Measurements from ENCODE around the gene PPP1R12B.
A peak's percentile ranks its signal among the peaks of the same experiment; 100 is the strongest.

Gene PPP1R12B

DNA sequence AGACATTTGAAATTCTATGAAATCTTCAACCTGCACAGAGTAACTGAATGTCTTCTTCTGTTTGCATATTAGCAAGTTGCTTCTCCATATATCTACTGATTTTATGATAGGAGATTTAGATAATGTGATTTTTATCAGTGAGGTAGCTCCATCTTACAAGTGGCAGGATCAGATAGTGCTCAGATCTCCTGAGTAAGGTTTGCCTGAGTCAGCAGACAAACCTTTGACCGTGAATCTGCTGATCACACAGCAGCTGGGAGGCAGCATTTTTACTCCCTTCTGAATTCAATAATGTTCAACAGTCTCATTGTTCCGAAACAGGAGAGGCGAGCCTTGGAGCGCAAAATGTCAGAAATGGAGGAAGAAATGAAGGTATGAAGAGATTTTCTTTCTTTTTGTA lies 220.3 kb downstream of the PPP1R12B start:
- H3K4me3 ChIP-seq (replicated peaks in 1 of 2; ENCODE audit: low read depth in 2 of 2, low read length in 2 of 2) = no peak overlapping the region
- no peak for DNase-seq (ENCODE audit: low read depth in 2 of 2)
- TF ChIP-seq, protein P1, sequence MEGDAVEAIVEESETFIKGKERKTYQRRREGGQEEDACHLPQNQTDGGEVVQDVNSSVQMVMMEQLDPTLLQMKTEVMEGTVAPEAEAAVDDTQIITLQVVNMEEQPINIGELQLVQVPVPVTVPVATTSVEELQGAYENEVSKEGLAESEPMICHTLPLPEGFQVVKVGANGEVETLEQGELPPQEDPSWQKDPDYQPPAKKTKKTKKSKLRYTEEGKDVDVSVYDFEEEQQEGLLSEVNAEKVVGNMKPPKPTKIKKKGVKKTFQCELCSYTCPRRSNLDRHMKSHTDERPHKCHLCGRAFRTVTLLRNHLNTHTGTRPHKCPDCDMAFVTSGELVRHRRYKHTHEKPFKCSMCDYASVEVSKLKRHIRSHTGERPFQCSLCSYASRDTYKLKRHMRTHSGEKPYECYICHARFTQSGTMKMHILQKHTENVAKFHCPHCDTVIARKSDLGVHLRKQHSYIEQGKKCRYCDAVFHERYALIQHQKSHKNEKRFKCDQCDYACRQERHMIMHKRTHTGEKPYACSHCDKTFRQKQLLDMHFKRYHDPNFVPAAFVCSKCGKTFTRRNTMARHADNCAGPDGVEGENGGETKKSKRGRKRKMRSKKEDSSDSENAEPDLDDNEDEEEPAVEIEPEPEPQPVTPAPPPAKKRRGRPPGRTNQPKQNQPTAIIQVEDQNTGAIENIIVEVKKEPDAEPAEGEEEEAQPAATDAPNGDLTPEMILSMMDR (IDR thresholded peaks at IDR 0.05; ENCODE audit: low read depth, low read length) = no peak

DNA sequence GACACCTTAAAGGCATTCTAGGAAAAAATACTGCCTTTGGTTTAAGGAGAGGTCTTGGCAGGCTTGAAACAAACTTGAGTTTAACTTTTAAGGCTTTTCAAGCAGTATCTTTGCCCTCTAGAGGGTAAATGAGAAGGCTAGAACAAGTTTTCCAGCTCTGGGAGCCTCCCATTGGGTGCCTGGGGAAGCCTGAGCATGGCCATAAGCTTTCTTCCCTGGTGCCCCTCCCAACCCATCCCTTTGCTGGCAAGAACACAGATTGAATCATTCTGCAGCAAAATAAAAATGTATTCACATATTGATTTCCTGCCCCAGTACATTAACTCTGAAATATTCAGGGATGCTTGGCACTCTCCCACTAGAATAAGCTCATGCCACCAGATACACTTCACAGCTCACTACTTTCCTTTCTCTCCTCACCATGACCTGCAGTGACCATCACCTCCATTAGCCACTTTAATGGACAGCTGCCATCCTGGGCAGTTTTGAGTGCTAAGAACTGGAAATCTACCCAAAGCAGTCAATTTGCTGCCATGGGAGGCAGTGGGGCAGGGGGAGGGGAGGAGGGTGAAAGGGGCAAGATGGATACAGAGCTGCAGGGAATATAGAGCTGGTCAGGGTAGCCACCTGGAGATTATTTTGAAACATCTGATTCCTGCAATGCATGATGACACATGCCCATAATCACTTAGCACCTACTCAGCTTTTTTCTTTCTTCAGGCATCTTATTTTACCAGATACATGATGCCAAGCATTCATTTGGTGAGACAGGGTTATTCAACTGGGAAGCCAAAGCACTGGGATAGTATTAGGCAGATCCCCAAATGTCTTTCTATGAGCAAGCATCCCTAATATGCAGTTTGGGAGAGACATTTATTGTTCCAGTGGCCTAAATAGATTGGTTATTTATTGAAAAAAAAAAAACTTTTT lies 221.2 kb downstream of the PPP1R12B start:
- TF ChIP-seq, protein P1 (IDR thresholded peaks at IDR 0.05; ENCODE audit: low read depth, low read length) = no peak
- no peak for DNase-seq (ENCODE audit: low read depth in 2 of 2)
- no peak overlapping the region for H3K4me3 ChIP-seq (replicated peaks in 1 of 2; ENCODE audit: low read depth in 2 of 2, low read length in 2 of 2)

DNA sequence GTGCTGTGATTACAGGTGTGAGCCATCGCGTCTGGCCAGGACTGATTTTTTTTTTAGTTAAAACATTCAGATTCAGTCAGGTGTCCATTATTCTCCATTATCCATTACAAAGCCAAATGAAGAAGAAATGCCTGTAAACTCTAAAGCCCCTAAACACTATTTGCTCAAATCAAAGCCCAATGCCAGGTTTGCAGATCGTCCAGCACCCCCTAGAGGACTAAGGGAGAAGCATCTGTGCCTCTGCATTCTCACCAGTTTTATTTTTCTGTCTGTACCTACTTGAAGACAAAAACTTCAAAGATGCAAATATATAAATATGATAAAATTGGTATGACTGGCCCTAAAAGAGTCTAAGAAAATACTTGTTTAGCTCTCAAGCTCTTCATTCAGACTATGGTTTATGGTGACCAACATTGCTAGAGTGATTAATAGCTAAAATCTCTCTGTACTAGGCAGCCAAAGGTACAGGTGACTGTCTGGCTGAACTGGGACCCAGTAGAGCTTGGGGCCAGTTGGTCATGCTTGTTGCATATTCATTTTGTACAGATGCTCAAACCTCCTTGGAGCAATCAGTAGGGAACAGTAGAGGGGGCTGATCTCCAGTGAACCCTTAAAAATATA lies 223.3 kb downstream of the PPP1R12B start:
- no peak overlapping the region for H3K4me3 ChIP-seq (replicated peaks in 1 of 2; ENCODE audit: low read depth in 2 of 2, low read length in 2 of 2)
- TF ChIP-seq, protein P1 (IDR thresholded peaks at IDR 0.05; ENCODE audit: low read depth, low read length) = peak; percentile 93
- DNase-seq (ENCODE audit: low read depth in 2 of 2) = peak; percentile 71 to 76

DNA sequence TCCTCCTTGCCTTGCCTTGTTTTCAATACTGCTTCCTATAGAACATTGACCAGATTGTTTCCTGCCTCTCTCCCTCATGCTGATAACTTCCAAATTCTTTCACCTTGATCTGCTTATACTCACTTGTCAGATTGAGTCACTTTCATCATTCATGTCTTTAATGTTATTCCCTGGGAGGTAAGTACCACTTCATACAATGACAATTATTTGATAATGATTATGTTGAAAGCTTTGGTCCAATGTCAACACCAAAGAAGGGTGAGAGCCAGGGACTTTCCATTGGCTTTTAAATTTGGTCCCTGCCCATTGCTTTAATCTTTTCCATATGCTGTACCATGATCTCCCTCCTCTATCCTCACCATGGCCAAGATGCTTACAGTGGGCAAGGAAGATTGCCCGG lies 224.4 kb downstream of the PPP1R12B start:
- no peak for DNase-seq (ENCODE audit: low read depth in 2 of 2)
- TF ChIP-seq, protein P1 (IDR thresholded peaks at IDR 0.05; ENCODE audit: low read depth, low read length) = no peak
- no peak overlapping the region for H3K4me3 ChIP-seq (replicated peaks in 1 of 2; ENCODE audit: low read depth in 2 of 2, low read length in 2 of 2)

DNA sequence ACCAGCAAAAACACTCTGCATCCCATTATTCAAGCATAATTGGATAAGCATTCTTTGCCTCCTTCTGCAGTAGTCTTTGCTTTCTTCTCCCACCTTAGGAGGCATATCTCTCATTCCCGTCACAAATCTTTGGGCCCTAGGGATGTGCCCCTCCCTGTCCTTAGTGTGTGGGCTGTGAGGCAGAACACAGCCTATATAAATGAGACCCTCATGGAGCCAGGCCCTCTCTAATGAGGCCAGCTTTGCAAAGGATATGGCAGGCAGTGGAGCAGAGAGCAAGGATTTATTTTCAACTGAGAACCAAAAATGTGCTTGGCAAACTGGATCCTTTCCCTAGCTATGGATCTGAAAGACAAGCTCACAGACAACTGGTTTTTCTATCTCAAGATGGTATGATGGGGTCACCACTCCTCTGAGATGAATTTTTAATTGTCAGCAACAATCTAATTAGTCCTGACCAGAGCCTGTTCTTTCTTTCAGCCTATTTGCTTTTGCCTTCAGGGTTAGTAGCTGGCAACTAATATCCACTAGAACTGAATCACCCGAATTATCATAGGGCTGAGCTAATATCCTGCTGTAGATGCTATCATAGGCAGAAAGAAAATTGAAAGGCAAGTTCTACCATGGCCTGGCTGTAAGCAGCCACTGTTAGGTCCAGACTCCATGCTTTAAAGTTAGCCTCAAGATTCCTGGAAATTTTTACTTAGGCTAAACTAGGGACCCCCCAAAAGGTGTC lies 227.6 kb downstream of the PPP1R12B start:
- DNase-seq (ENCODE audit: low read depth in 2 of 2) = peak; percentile 41 to 66
- no peak overlapping the region for H3K4me3 ChIP-seq (replicated peaks in 1 of 2; ENCODE audit: low read depth in 2 of 2, low read length in 2 of 2)
- TF ChIP-seq, protein P1 (IDR thresholded peaks at IDR 0.05; ENCODE audit: low read depth, low read length) = no peak

DNA sequence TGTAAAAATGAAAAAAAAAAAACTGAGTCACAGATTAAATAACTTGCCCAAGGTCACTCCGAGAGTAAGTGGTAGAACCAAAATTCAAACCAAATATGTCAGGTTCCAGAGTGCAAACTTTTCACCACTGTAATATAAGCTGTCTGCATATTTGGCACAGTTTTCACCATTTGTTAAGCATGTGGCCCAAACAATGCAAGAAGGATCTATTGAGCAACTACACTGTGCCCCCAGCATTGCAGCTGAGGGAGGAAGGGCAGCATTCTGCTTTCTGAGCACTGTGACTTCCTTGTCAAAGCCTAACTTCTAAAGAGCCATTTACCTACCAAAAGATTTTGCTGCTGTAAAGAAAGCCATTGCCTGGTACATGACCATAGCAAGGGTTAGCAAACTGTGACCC lies 228.3 kb downstream of the PPP1R12B start:
- TF ChIP-seq, protein P1 (IDR thresholded peaks at IDR 0.05; ENCODE audit: low read depth, low read length) = no peak
- peak; percentile 88 to 92 for DNase-seq (ENCODE audit: low read depth in 2 of 2)
- no peak overlapping the region for H3K4me3 ChIP-seq (replicated peaks in 1 of 2; ENCODE audit: low read depth in 2 of 2, low read length in 2 of 2)

Data from cardiac fibroblast (primary cell).